MCF 10A (cell line): ENCODE measurements around the gene FOXA3. TPM values are rescaled to one million over a fixed set of nuclear protein-coding genes. Genes with fewer than 3 reads are reported as not detected.

Experiments
- BruUV-seq: library from RNA; stranded (reverse); fragments of 400-500 nt; replicated peaks from 2 replicates; lab custom pipeline; 2021; lab: Mats Ljungman, UMichigan
- CTCF ChIA-PET: fragments of 300-600 bp; sonication (Branson Sonifier 250); formaldehyde crosslinking; extraction: SDS; loops from one replicate; lab custom pipeline; 2021; ENCODE audit warnings: antibody characterized with exemption, inconsistent platforms; lab: Yijun Ruan, JAX
- POLR2A ChIA-PET: fragments of 300-600, 350-650 bp; sonication (Branson Sonifier 250); formaldehyde crosslinking; extraction: SDS; loops from one replicate; lab custom pipeline; 2020; ENCODE audit warnings: antibody characterized with exemption, inconsistent platforms; lab: Yijun Ruan, JAX
- DNase-seq: peaks from one replicate; pipeline ENCODE4 v3.0.0-alpha.2; 2018; ENCODE audit not compliant: unreplicated experiment
- H3K27ac Mint-ChIP-seq: one replicate; pipeline ENCODE4 v1.8.0; 2022; ENCODE audit warnings: mild to moderate bottlenecking, low read depth, mixed read lengths; ENCODE audit not compliant: unreplicated experiment
- H3K27me3 Mint-ChIP-seq: one replicate; pipeline ENCODE4 v1.8.0; 2022; ENCODE audit warnings: mixed read lengths; ENCODE audit not compliant: insufficient read depth, unreplicated experiment
- H3K36me3 Mint-ChIP-seq: one replicate; pipeline ENCODE4 v1.8.0; 2022; ENCODE audit warnings: mild to moderate bottlenecking, moderate library complexity, mixed read lengths; ENCODE audit not compliant: insufficient read depth, unreplicated experiment
- H3K4me1 Mint-ChIP-seq: one replicate; pipeline ENCODE4 v1.8.0; 2022; ENCODE audit warnings: mixed read lengths; ENCODE audit not compliant: insufficient read depth, unreplicated experiment
- H3K4me3 Mint-ChIP-seq: one replicate; pipeline ENCODE4 v1.8.0; 2022; ENCODE audit warnings: mild to moderate bottlenecking, moderate library complexity, mixed read lengths; ENCODE audit not compliant: unreplicated experiment
- H3K9me3 Mint-ChIP-seq: one replicate; pipeline ENCODE4 v1.8.0; 2022; ENCODE audit warnings: mixed read lengths; ENCODE audit not compliant: unreplicated experiment
- CTCF ChIP-seq: fragments of 200-600 bp; IDR thresholded peaks from one replicate; pipeline ENCODE4 v1.8.0; 2022; ENCODE audit warnings: antibody characterized with exemption, mild to moderate bottlenecking; ENCODE audit not compliant: unreplicated experiment
- intact Hi-C: fragments of 100-400 bp; cut with micrococcal nuclease; formaldehyde crosslinking; loops from 2 replicates; pipeline ENCODE4 v1.14.1; 2022
- total RNA-seq: library from RNA; stranded (reverse); gene quantifications from 2 replicates; pipeline ENCODE4 v1.2.3, GENCODE V29; 2022

FOXA3 gene
- total RNA-seq, 1 experiment from 2014 or later = not detected

- no TSS peak for BruUV-seq
- CTCF ChIA-PET = interaction anchor here (0.6 to 1.0 kb wide), 2 partner anchors 29 to 1003 kb away, joined by 3 to 6 read pairs; no protein-coding TSS in a partner anchor
- Mint-ChIP-seq H3K36me3 (peaks cover 84% of the 10 kb centered on the region), H3K4me3 (no peak overlapping the region), H3K27ac (no peak overlapping the region), H3K27me3 (no peaks in the 10 kb centered on the region), H3K9me3 (no peaks in the 10 kb centered on the region), H3K4me1 (peaks cover 5% of the 10 kb centered on the region)
- intact Hi-C loops = no loop called here
- POLR2A ChIA-PET = no interaction called here
- DNase-seq = no peak
- no peak for TF ChIP-seq CTCF
Measured at GRCh38 chr19:45854167-45854778, 9.9 kb upstream of the FOXA3 start.

GRCh38 chr19:45860359-45861259 lies 3.5 kb upstream of the FOXA3 start:
- Mint-ChIP-seq H3K36me3 (peaks cover 55% of the 10 kb centered on the region), H3K4me1 (peaks cover 10% of the 10 kb centered on the region), H3K27me3 (peaks cover 29% of the 10 kb centered on the region), H3K9me3 (no peaks in the 10 kb centered on the region), H3K4me3 (peak overlapping the region; percentile 90), H3K27ac (peak overlapping the region; percentile 39)
- intact Hi-C loops = no loop called here
- CTCF ChIA-PET = interaction anchor here (0.6 to 1.0 kb wide), 4 partner anchors 44 to 486 kb away, joined by 3 read pairs; partner anchors contain the start of gene PPP5C
- TF ChIP-seq CTCF = no peak
- POLR2A ChIA-PET = interaction anchor here (0.6 to 1.2 kb wide), 3 partner anchors 12 to 133 kb away, joined by 3 to 4 read pairs (median 3); partner anchors contain the start of gene DMPK
- DNase-seq = no peak
- no TSS peak for BruUV-seq

- Mint-ChIP-seq H3K9me3 (no peaks in the 10 kb centered on the region), H3K4me3 (peak overlapping the region; percentile 90), H3K4me1 (peaks cover 10% of the 10 kb centered on the region), H3K27ac (peak overlapping the region; percentile 86), H3K36me3 (peaks cover 39% of the 10 kb centered on the region), H3K27me3 (peaks cover 45% of the 10 kb centered on the region)
- TF ChIP-seq CTCF = no peak
- no peak for DNase-seq
- intact Hi-C loops = no loop called here
- CTCF ChIA-PET = interaction anchor here (0.7 kb wide), 1 partner anchor 131 kb away, joined by 3 read pairs; no protein-coding TSS in a partner anchor
- POLR2A ChIA-PET = interaction anchor here (0.7 to 2.1 kb wide), 7 partner anchors 11 to 352 kb away, joined by 3 to 34 read pairs (median 4); partner anchors contain the start of genes CCDC61 and IRF2BP1
- no TSS peak for BruUV-seq
Measured at GRCh38 chr19:45862271-45862563, 1.9 kb upstream of the FOXA3 start.
